ENCODE results near the gene MANBA.

Gene MANBA

GRCh38 chr4:102736636-102737549 is 23.9 kb downstream of the MANBA start:
- peak overlapping the region; percentile 63 for H3K27ac ChIP-seq
- TF ChIP-seq CTCF (conservative IDR thresholded peaks at IDR 0.05), result no peak
- no peak for TF ChIP-seq ZFX (IDR thresholded peaks at IDR 0.05)

GRCh38 chr4:102735582-102735981 is 25.2 kb downstream of the MANBA start:
- no peak for TF ChIP-seq CTCF (conservative IDR thresholded peaks at IDR 0.05)

GRCh38 chr4:102734591-102735385 is 26.0 kb downstream of the MANBA start:
- no peak for TF ChIP-seq ZFX (IDR thresholded peaks at IDR 0.05)
- TF ChIP-seq CTCF (conservative IDR thresholded peaks at IDR 0.05), result no peak
- no peak overlapping the region for H3K27ac ChIP-seq

More at GRCh38 chr4:102735582-102735981, 25.2 kb downstream of the MANBA start:
- no peak overlapping the region for H3K27ac ChIP-seq

GRCh38 chr4:102734116-102734515 is 26.7 kb downstream of the MANBA start:
- TF ChIP-seq ZFX (IDR thresholded peaks at IDR 0.05), result no peak
- TF ChIP-seq CTCF (conservative IDR thresholded peaks at IDR 0.05), result no peak
- no peak overlapping the region for H3K27ac ChIP-seq

GRCh38 chr4:102733084-102733483 is 27.7 kb downstream of the MANBA start:
- TF ChIP-seq ZFX (IDR thresholded peaks at IDR 0.05), result no peak
- TF ChIP-seq CTCF (conservative IDR thresholded peaks at IDR 0.05), result no peak
- no peak overlapping the region for H3K27ac ChIP-seq

- H3K27ac ChIP-seq, result no peak overlapping the region
These were observed 28.1 kb downstream of the MANBA start for GRCh38 chr4:102732678-102733077.

More at GRCh38 chr4:102732678-102733077, 28.1 kb downstream of the MANBA start:
- no peak for TF ChIP-seq CTCF (conservative IDR thresholded peaks at IDR 0.05)
- TF ChIP-seq ZFX (IDR thresholded peaks at IDR 0.05), result no peak
